Neural progenitor cell (in vitro differentiated cells): Measurements from ENCODE around the gene SPATA13.

Experiments used
- CTCF ChIP-seq: fragments of 200-600 bp; sonication (generic); IDR thresholded peaks from 2 replicates; pipeline ENCODE4 v1.5.1; 2017; ENCODE audit warnings: antibody characterized with exemption, mild to moderate bottlenecking
- EZH2 ChIP-seq: fragments of 200-600 bp; sonication (generic); IDR thresholded peaks from 2 replicates; pipeline ENCODE4 v1.6.1; 2017; ENCODE audit warnings: antibody characterized with exemption, mild to moderate bottlenecking, moderate library complexity

DNA sequence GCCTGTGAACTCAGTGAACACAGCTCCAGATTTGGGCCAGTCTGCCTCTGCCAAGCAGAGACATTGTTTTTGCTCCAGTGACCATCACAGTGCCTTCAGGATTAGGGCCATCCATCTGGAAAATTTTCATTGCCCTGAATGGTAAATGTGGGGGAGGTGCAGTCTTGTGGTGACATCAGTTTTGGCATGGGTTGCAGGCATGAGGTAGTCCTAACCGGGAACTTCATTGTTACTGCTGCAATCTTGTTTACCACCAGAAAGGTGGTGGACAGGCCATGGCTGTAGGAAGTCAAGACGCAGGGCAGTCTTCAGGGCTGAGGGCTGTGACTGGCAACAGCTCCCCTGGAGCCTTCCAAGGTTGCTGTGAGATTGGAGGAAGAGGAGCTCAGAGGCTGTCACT lies 55.2 kb downstream of the SPATA13 start:
- TF ChIP-seq CTCF (no peak), EZH2 (no peak)
